A549 (cell line): ENCODE data around the gene TNFRSF19. TPM values are rescaled to one million over a fixed set of nuclear protein-coding genes. Genes with fewer than 3 reads are reported as not detected.
A peak's percentile ranks its signal among the peaks of the same experiment; 100 is the strongest.

Experiments
- ATAC-seq, 2 experiments: fragments of 200-7000 bp in 1 of 2; fragments of >200 bp in 1 of 2; cut with Nextera tagmentation in 1 of 2; cut with Tn5 transposase in 1 of 2; 3 replicates each; pipeline versions ENCODE4 v1.8.0 to v1.9.1; 2018 to 2020; ENCODE audit warnings: mild to moderate bottlenecking in 1 of 2, moderate library complexity in 1 of 2
- CTCF ChIA-PET: fragments of 300-600 bp; sonication (Branson Sonifier 250); formaldehyde crosslinking; extraction: SDS; loops from one replicate; lab custom pipeline; 2021; ENCODE audit warnings: antibody characterized with exemption, inconsistent platforms; lab: Yijun Ruan, JAX
- POLR2A ChIA-PET: fragments of 350-600 bp; formaldehyde crosslinking; extraction: SDS; loops from one replicate; lab custom pipeline; 2021; ENCODE audit warnings: antibody characterized with exemption, inconsistent platforms; lab: Yijun Ruan, JAX
- DNase-seq, 2 experiments: peaks; one replicate each; pipeline versions ENCODE4 v3.0.0 to v3.0.0-alpha.2; 2011 to 2016; ENCODE audit warnings: low read depth in 1 of 2, low spot score in 1 of 2
- FAIRE-seq: peaks from 2 replicates; lab custom pipeline; 2011; peaks lifted over from hg19 to GRCh38; lab: Jason Lieb, UNC
- H3K27ac ChIP-seq, 2 experiments: fragments of >200 bp; sonication (Bioruptor Twin); formaldehyde crosslinking; 3 replicates each; pipeline ENCODE4 v1.5.1; 2016 to 2017
- H3K4me1 ChIP-seq: fragments of >200 bp; sonication (Bioruptor Twin); formaldehyde crosslinking; 3 replicates; pipeline ENCODE4 v1.6.1; 2016
- H3K4me2 ChIP-seq: fragments of >200 bp; sonication (Bioruptor Twin); formaldehyde crosslinking; 3 replicates; pipeline ENCODE4 v1.6.1; 2016
- H3K4me3 ChIP-seq: fragments of >200 bp; sonication (Bioruptor Twin); formaldehyde crosslinking; 3 replicates; pipeline ENCODE4 v1.5.1; 2016
- H3K9me3 ChIP-seq: fragments of >200 bp; sonication (Bioruptor Twin); formaldehyde crosslinking; 3 replicates; pipeline ENCODE4 v1.6.1; 2016
- CHD4 ChIP-seq: fragments of 200-600 bp; sonication (generic); IDR thresholded peaks from 2 replicates; pipeline ENCODE4 v1.6.1; 2016; ENCODE audit warnings: antibody characterized with exemption, mild to moderate bottlenecking, borderline replicate concordance
- E2F6 ChIP-seq: IDR thresholded peaks from 2 replicates; pipeline ENCODE4 v1.6.1; 2012; ENCODE audit warnings: low read depth, borderline replicate concordance
- HMGXB4 ChIP-seq: fragments of 250-450 bp; sonication (Bioruptor Pico); IDR thresholded peaks from 2 replicates; pipeline ENCODE4 v1.5.0; 2021; ENCODE audit warnings: mild to moderate bottlenecking, moderate library complexity, borderline replicate concordance
- HOXB13 ChIP-seq: fragments of 250-450 bp; sonication (Bioruptor Pico); IDR thresholded peaks from 2 replicates; pipeline ENCODE4 v1.5.0; 2020; ENCODE audit warnings: low read depth, mild to moderate bottlenecking, moderate library complexity
- HOXB5 ChIP-seq: fragments of 250-450 bp; sonication (Bioruptor Pico); IDR thresholded peaks from 2 replicates; pipeline ENCODE4 v1.5.0; 2020; ENCODE audit warnings: mild to moderate bottlenecking, moderate library complexity
- JUN ChIP-seq, 2 experiments: fragments of >200 bp; sonication (Bioruptor Twin); formaldehyde crosslinking; IDR thresholded peaks; 2 replicates in 1 of 2; 3 replicates in 1 of 2; pipeline ENCODE4 v1.6.1; 2016 to 2017
- JUNB ChIP-seq: fragments of >200 bp; sonication (Bioruptor Twin); formaldehyde crosslinking; IDR thresholded peaks from 2 replicates; pipeline ENCODE4 v1.6.1; 2016
- KDM1A ChIP-seq: fragments of 200-600 bp; sonication (generic); IDR thresholded peaks from 2 replicates; pipeline ENCODE4 v1.6.1; 2016; ENCODE audit warnings: low read depth, mild to moderate bottlenecking
- KDM5A ChIP-seq: fragments of 200-600 bp; sonication (generic); IDR thresholded peaks from 2 replicates; pipeline ENCODE4 v1.6.1; 2016; ENCODE audit warnings: antibody characterized with exemption, mild to moderate bottlenecking
- MAX ChIP-seq: IDR thresholded peaks from 2 replicates; pipeline ENCODE4 v1.6.1; 2012
- MAZ ChIP-seq: fragments of 150-350 bp; IDR thresholded peaks from 2 replicates; pipeline ENCODE4 v1.6.1; 2014; ENCODE audit warnings: antibody characterized with exemption, low read depth, low read length, borderline replicate concordance
- PHF8 ChIP-seq: fragments of 200-600 bp; sonication (generic); IDR thresholded peaks from 2 replicates; pipeline ENCODE4 v1.6.1; 2016; ENCODE audit warnings: low read depth, mild to moderate bottlenecking, antibody characterized with exemption, moderate library complexity, borderline replicate concordance
- POLR2A ChIP-seq: IDR thresholded peaks from 2 replicates; pipeline ENCODE4 v1.6.1; 2012; ENCODE audit warnings: mild to moderate bottlenecking, low read length
- RAD21 ChIP-seq, 2 experiments: fragments of >200 bp in 1 of 2; sonication (Bioruptor Twin) in 1 of 2; formaldehyde crosslinking in 1 of 2; IDR thresholded peaks in 1 of 2; conservative IDR thresholded peaks in 1 of 2; 2 replicates in 1 of 2; 3 replicates in 1 of 2; pipeline ENCODE4 v1.6.1; 2012 to 2018; ENCODE audit warnings: inconsistent platforms in 1 of 2
- RNF2 ChIP-seq: fragments of 200-600 bp; sonication (generic); IDR thresholded peaks from 2 replicates; pipeline ENCODE4 v1.6.1; 2016; ENCODE audit warnings: low read depth, mild to moderate bottlenecking, antibody characterized with exemption, moderate library complexity, borderline replicate concordance
- TP53 ChIP-seq: fragments of 250-450 bp; sonication (Bioruptor Pico); IDR thresholded peaks from 2 replicates; pipeline ENCODE4 v1.5.0; 2021; ENCODE audit warnings: mild to moderate bottlenecking, moderate library complexity
- ZNF302 ChIP-seq: fragments of 250-450 bp; sonication (Bioruptor Pico); IDR thresholded peaks from 2 replicates; pipeline ENCODE4 v1.9.0; 2021; ENCODE audit warnings: inconsistent platforms, mild to moderate bottlenecking, moderate library complexity
- ZSCAN20 ChIP-seq: fragments of 250-450 bp; sonication (Bioruptor Pico); IDR thresholded peaks from 2 replicates; pipeline ENCODE4 v1.8.0; 2022; ENCODE audit warnings: mild to moderate bottlenecking, moderate library complexity
- WGBS: methylation state at CpG from one replicate; pipeline ENCODE4 v1.1.6; 2017; ENCODE audit errors: missing lambda C conversion rate; 5-methylcytosine and 5-hydroxymethylcytosine counted together
- polyA plus RNA-seq, 4 experiments: library from polyadenylated mRNA; depleted of rRNA in 3 of 4; stranded (reverse); fragments of >200 nt; fragmentation: RNase III in 1 of 4; extraction: RNeasy Plus Mini Kit Qiagen cat#74134 plus additional on column Dnase treatment in 1 of 4; gene quantifications; 2 replicates in 3 of 4; 3 replicates in 1 of 4; pipeline ENCODE4 v1.2.3, GENCODE V29; 2011 to 2017

The TNFRSF19 gene
- polyA plus RNA-seq, 2 of the 4 experiments (the other 2 are of a cell fraction), result 1.2 to 1.9 TPM

GRCh38 chr13:23578411-23579071 is 8.3 kb downstream of the TNFRSF19 start (continued):
- TF ChIP-seq E2F6 (peak; percentile 44; the same call in 1 of the 2 replicates), CHD4 (no peak), KDM1A (no peak), JUNB (no peak), PHF8 (no peak), TP53 (CRISPR knock-in tag) (no peak), HOXB13 (CRISPR knock-in tag) (no peak), JUN (IDR thresholded peaks at IDR 0.05) (no peak; a peak in 1 of 5 replicates), HOXB5 (CRISPR knock-in tag) (no peak), ZSCAN20 (CRISPR knock-in tag) (no peak), RAD21 (conservative IDR thresholded peaks at IDR 0.05 in 1 of 2, IDR thresholded peaks at IDR 0.05 in 1 of 2) (peak; percentile 53 to 66), HMGXB4 (CRISPR knock-in tag) (no peak), MAX (peak; percentile 63; the same call in 1 of the 2 replicates), KDM5A (no peak), ZNF302 (no peak)

- Histone ChIP-seq H3K9me3 (no peaks in the 10 kb centered on the region), H3K4me2 (peak overlapping the region; percentile 98), H3K4me3 (peak overlapping the region; percentile 67), H3K27ac (peak overlapping the region; percentile 78 to 87), H3K4me1 (peaks cover 6% of the 10 kb centered on the region; the same call in 1 of the 3 replicates)
- no peak for TF ChIP-seq KDM5A
- TF ChIP-seq RNF2, result peak; percentile 61; the same call in 1 of the 2 replicates
- TF ChIP-seq POLR2A, result peak; percentile 28; the same call in 1 of the 2 replicates
- peak in 1 of 2 experiments; percentile 39; a peak in 1 of 5 replicates for TF ChIP-seq JUN (IDR thresholded peaks at IDR 0.05)
- TF ChIP-seq MAZ, result no peak
- ATAC-seq (peak; percentile 93 to 97), DNase-seq (peak; percentile 34 to 65), FAIRE-seq (no peak)
- CTCF ChIA-PET, result interaction anchor here (0.7 to 2.5 kb wide), 25 partner anchors 8 to 347 kb away, joined by 3 to 12 read pairs (median 4); partner anchors contain the start of gene MIPEP
- no CpG with 5 or more reads among the region's 82 CpGs for WGBS
- POLR2A ChIA-PET, result interaction anchor here (0.8 to 1.8 kb wide), 2 partner anchors 20 to 309 kb away, joined by 3 to 5 read pairs; no protein-coding TSS in a partner anchor
Observed at GRCh38 chr13:23579072-23579895, 9.1 kb downstream of the TNFRSF19 start.
